Gastrocnemius medialis (tissue), 4 donors: Measurements from ENCODE around the gene FAM229B. TPM values are rescaled to one million over a fixed set of nuclear protein-coding genes. Genes with fewer than 3 reads are reported as not detected.

Experiments used
- ATAC-seq, 2 donors: fragments of 150-250 bp; one replicate each; pipeline ENCODE4 v1.9.1; 2016
- DNase-seq, 2 donors: peaks; one replicate each; pipeline ENCODE4 v3.0.0-alpha.2; 2019
- H3K27ac ChIP-seq, 4 donors: fragments of 200-600 bp; sonication (generic); 1 replicate in 1 of 4; 2 replicates in 3 of 4; pipeline ENCODE4 v1.5.1; 2016 to 2018; ENCODE audit warnings: mild to moderate bottlenecking in 2 of 4, moderate library complexity in 1 of 4
- H3K27me3 ChIP-seq, 3 donors: fragments of 200-600 bp; sonication (generic) in 2 of 3; 1 replicate in 1 of 3; 2 replicates in 2 of 3; pipeline versions ENCODE4 v1.5.1 to v1.6.0; 2016 to 2019; ENCODE audit warnings: mild to moderate bottlenecking in 1 of 3, moderate library complexity in 1 of 3
- H3K36me3 ChIP-seq, 2 donors: fragments of 200-600 bp; sonication (generic) in 1 of 2; one replicate each; pipeline ENCODE4 v1.5.1; 2017 to 2018
- H3K4me1 ChIP-seq, 2 donors: fragments of 200-600 bp; sonication (generic) in 1 of 2; one replicate each; pipeline ENCODE4 v1.5.1; 2016 to 2017; ENCODE audit warnings: mild to moderate bottlenecking in 2 of 2
- H3K4me3 ChIP-seq, 4 donors: fragments of 200-600 bp; sonication (generic) in 3 of 4; 1 replicate in 1 of 4; 2 replicates in 3 of 4; pipeline ENCODE4 v1.5.1; 2016 to 2019; ENCODE audit warnings: mild to moderate bottlenecking in 2 of 4
- H3K9me3 ChIP-seq, 3 donors: fragments of 200-600 bp; sonication (generic) in 2 of 3; 1 replicate in 1 of 3; 2 replicates in 2 of 3; pipeline ENCODE4 v1.5.1; 2016 to 2019
- CTCF ChIP-seq, 5 experiments: fragments of 450-650 bp in 3 of 5; fragments of 200-600 bp in 2 of 5; sonication (generic) in 2 of 5; IDR thresholded peaks in 4 of 5; conservative IDR thresholded peaks in 1 of 5; 1 replicate in 4 of 5; 2 replicates in 1 of 5; pipeline ENCODE4 v1.5.1; 2016 to 2019; ENCODE audit warnings: antibody characterized with exemption in 5 of 5, mild to moderate bottlenecking in 3 of 5, moderate library complexity in 3 of 5
- POLR2A ChIP-seq, 2 donors: fragments of 450-650 bp; IDR thresholded peaks; one replicate each; pipeline ENCODE4 v1.6.1; 2017; ENCODE audit warnings: antibody characterized with exemption in 2 of 2, mild to moderate bottlenecking in 2 of 2, moderate library complexity in 2 of 2
- in situ Hi-C, 4 donors: fragments of 200-750 bp; cut with MboI; loops; one replicate each; pipeline versions ENCODE4 v1.15.0 to v1.8.0; 2017; ENCODE audit warnings: low sequenced_read_pairs in 4 of 4
- intact Hi-C: fragments of 100-400 bp; cut with DNase I; formaldehyde crosslinking; loops from one replicate; pipeline ENCODE4 v1.15.1; 2023; ENCODE audit warnings: low total_unique reads
- total RNA-seq, 4 donors: library from RNA; depleted of rRNA; stranded (reverse); fragments of >200 nt; gene quantifications; one replicate each; pipeline versions ENCODE4 v1.1.0 to v1.2.3, GENCODE V29; 2016

FAM229B gene
- total RNA-seq, 4 donors from 2014 or later = 0.58 to 3.9 (median 1.1) TPM

GRCh38 chr6:112113431-112113830, 26.0 kb downstream of the FAM229B start:
- Histone ChIP-seq H3K27ac (no peak overlapping the region), H3K9me3 (no peaks in the 10 kb centered on the region), H3K4me1 (no peaks in the 10 kb centered on the region), H3K27me3 (no peaks in the 10 kb centered on the region), H3K36me3 (no peaks in the 10 kb centered on the region), H3K4me3 (no peak overlapping the region)
- intact Hi-C loops (no loop called here), in situ Hi-C loops (no loop called here)
- no peak for ATAC-seq
- no peak for DNase-seq
- no peak for TF ChIP-seq POLR2A (IDR thresholded peaks at IDR 0.05)
- no peak for TF ChIP-seq CTCF (IDR thresholded peaks at IDR 0.05 in 4 of 5, conservative IDR thresholded peaks at IDR 0.05 in 1 of 5)

GRCh38 chr6:112113918-112114317, 26.5 kb downstream of the FAM229B start:
- no peaks in the 10 kb centered on the region for H3K4me1 ChIP-seq
- no peak overlapping the region for H3K27ac ChIP-seq
- ATAC-seq = no peak
- TF ChIP-seq CTCF (IDR thresholded peaks at IDR 0.05 in 4 of 5, conservative IDR thresholded peaks at IDR 0.05 in 1 of 5) (no peak), POLR2A (IDR thresholded peaks at IDR 0.05) (no peak)
- intact Hi-C loops = no loop called here
- no peaks in the 10 kb centered on the region for H3K9me3 ChIP-seq
- in situ Hi-C loops = no loop called here
- no peaks in the 10 kb centered on the region for H3K27me3 ChIP-seq
- no peak overlapping the region for H3K4me3 ChIP-seq
- H3K36me3 ChIP-seq = no peaks in the 10 kb centered on the region
- no peak for DNase-seq

GRCh38 chr6:112114577-112115223, 27.3 kb downstream of the FAM229B start:
- H3K27ac ChIP-seq = no peak overlapping the region
- no peak for ATAC-seq
- in situ Hi-C loops = no loop called here
- H3K27me3 ChIP-seq = no peaks in the 10 kb centered on the region
- no peaks in the 10 kb centered on the region for H3K9me3 ChIP-seq
- intact Hi-C loops = no loop called here
- no peaks in the 10 kb centered on the region for H3K36me3 ChIP-seq
- no peak for DNase-seq
- no peak overlapping the region for H3K4me3 ChIP-seq
- TF ChIP-seq CTCF (IDR thresholded peaks at IDR 0.05 in 4 of 5, conservative IDR thresholded peaks at IDR 0.05 in 1 of 5) (no peak), POLR2A (IDR thresholded peaks at IDR 0.05) (no peak)
- H3K4me1 ChIP-seq = no peaks in the 10 kb centered on the region

- no peak for DNase-seq
- intact Hi-C loops = no loop called here
- TF ChIP-seq POLR2A (IDR thresholded peaks at IDR 0.05) = no peak
- TF ChIP-seq CTCF (IDR thresholded peaks at IDR 0.05 in 4 of 5, conservative IDR thresholded peaks at IDR 0.05 in 1 of 5) = no peak
- in situ Hi-C loops = no loop called here
- H3K27me3 ChIP-seq = no peaks in the 10 kb centered on the region
- H3K36me3 ChIP-seq = peaks cover 0 to 5% of the 10 kb centered on the region in 2 donors
- H3K4me3 ChIP-seq = no peak overlapping the region
- no peaks in the 10 kb centered on the region for H3K4me1 ChIP-seq
- no peaks in the 10 kb centered on the region for H3K9me3 ChIP-seq
- H3K27ac ChIP-seq = no peak overlapping the region
- no peak for ATAC-seq
Measured at GRCh38 chr6:112116221-112116620, 28.8 kb downstream of the FAM229B start.

- no peaks in the 10 kb centered on the region for H3K9me3 ChIP-seq
- H3K4me3 ChIP-seq = no peak overlapping the region
- no peaks in the 10 kb centered on the region for H3K27me3 ChIP-seq
- ATAC-seq (no peak), DNase-seq (no peak)
- TF ChIP-seq POLR2A (IDR thresholded peaks at IDR 0.05) = no peak
- no peak for TF ChIP-seq CTCF (IDR thresholded peaks at IDR 0.05 in 4 of 5, conservative IDR thresholded peaks at IDR 0.05 in 1 of 5)
- in situ Hi-C loops = no loop called here
- H3K4me1 ChIP-seq = no peaks in the 10 kb centered on the region
- H3K27ac ChIP-seq = no peak overlapping the region
- peaks cover 0 to 5% of the 10 kb centered on the region in 2 donors for H3K36me3 ChIP-seq
- intact Hi-C loops = no loop called here
Measured at GRCh38 chr6:112117554-112117953, 30.2 kb downstream of the FAM229B start.
